ENCODE measurements around the gene HHAT.

DNA sequence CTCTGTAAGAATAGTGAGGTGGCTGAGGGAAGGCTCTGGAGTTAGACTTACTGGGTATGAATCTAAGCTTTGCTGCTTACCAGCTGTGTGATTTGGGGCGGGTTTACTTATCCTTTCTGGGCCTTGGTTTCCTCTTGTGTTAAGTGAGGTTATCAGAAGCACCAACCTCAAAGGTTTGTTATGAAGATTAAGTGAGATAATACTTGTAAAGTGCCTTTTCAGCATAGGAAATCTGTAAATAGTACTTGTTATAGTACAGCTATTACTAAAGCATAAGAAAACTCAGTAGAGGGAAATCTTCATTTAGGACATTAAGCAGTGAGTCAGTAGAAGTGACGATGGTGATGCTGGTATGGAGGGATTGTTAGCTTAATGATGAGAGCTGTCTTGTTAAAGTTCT, 12.1 kb downstream of the HHAT start:
- TF ChIP-seq EZH2 (optimal IDR thresholded peaks at IDR 0.05; ENCODE audit: low read depth, low read length) (no peak), EZH2phosphoT487 (IDR thresholded peaks at IDR 0.05; ENCODE audit: low read length) (no peak)
- TF ChIP-seq, protein P1, sequence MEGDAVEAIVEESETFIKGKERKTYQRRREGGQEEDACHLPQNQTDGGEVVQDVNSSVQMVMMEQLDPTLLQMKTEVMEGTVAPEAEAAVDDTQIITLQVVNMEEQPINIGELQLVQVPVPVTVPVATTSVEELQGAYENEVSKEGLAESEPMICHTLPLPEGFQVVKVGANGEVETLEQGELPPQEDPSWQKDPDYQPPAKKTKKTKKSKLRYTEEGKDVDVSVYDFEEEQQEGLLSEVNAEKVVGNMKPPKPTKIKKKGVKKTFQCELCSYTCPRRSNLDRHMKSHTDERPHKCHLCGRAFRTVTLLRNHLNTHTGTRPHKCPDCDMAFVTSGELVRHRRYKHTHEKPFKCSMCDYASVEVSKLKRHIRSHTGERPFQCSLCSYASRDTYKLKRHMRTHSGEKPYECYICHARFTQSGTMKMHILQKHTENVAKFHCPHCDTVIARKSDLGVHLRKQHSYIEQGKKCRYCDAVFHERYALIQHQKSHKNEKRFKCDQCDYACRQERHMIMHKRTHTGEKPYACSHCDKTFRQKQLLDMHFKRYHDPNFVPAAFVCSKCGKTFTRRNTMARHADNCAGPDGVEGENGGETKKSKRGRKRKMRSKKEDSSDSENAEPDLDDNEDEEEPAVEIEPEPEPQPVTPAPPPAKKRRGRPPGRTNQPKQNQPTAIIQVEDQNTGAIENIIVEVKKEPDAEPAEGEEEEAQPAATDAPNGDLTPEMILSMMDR (IDR thresholded peaks at IDR 0.05; ENCODE audit: low read length): no peak

All from MM.1S (cell line).